Osteoblast (primary cell): ENCODE measurements around the gene ADCY9. TPM values are rescaled to one million over a fixed set of nuclear protein-coding genes. Genes with fewer than 3 reads are reported as not detected.
A peak's percentile ranks its signal among the peaks of the same experiment; 100 is the strongest.

Experiments
- DNase-seq: peaks from one replicate; pipeline ENCODE4 v3.0.0; 2011; ENCODE audit warnings: low spot score, mixed read lengths; ENCODE audit not compliant: insufficient read length; ENCODE audit errors: missing footprints
- H2AFZ ChIP-seq: 2 replicates; pipeline ENCODE4 v1.6.0; 2011; ENCODE audit warnings: mild to moderate bottlenecking, low read length
- H3K27ac ChIP-seq: 2 replicates; pipeline ENCODE4 v1.5.1; 2011; ENCODE audit warnings: mild to moderate bottlenecking, low read depth, low read length, moderate library complexity
- H3K27me3 ChIP-seq: 2 replicates; pipeline ENCODE4 v1.6.0; 2012; ENCODE audit warnings: mild to moderate bottlenecking, control low read depth, inconsistent platforms, low read length, moderate library complexity; ENCODE audit not compliant: insufficient read depth
- H3K36me3 ChIP-seq: 2 replicates; pipeline ENCODE4 v1.5.1; 2011; ENCODE audit warnings: mild to moderate bottlenecking, low read length, control low read depth, moderate library complexity; ENCODE audit not compliant: insufficient read depth
- H3K4me1 ChIP-seq: 2 replicates; pipeline ENCODE4 v1.5.1; 2011; ENCODE audit warnings: mild to moderate bottlenecking, low read length, control low read depth, moderate library complexity; ENCODE audit not compliant: insufficient read depth
- H3K4me2 ChIP-seq: 2 replicates; pipeline ENCODE4 v1.6.0; 2011; ENCODE audit warnings: mild to moderate bottlenecking, low read length; ENCODE audit not compliant: insufficient read depth
- H3K4me3 ChIP-seq: fragments of 200-600 bp; sonication (generic); 3 replicates; pipeline ENCODE4 v1.5.1; 2012; ENCODE audit warnings: mild to moderate bottlenecking, low read length, inconsistent platforms; ENCODE audit not compliant: insufficient read depth
- H3K79me2 ChIP-seq: 2 replicates; pipeline ENCODE4 v1.6.0; 2012; ENCODE audit warnings: mild to moderate bottlenecking, low read length, control low read depth, inconsistent platforms; ENCODE audit not compliant: insufficient read depth
- H3K9me3 ChIP-seq: 2 replicates; pipeline ENCODE4 v1.5.1; 2011; ENCODE audit warnings: low read depth, low read length, control low read depth
- H4K20me1 ChIP-seq: 2 replicates; pipeline ENCODE4 v1.6.0; 2012; ENCODE audit warnings: mild to moderate bottlenecking, low read length, control low read depth; ENCODE audit not compliant: insufficient read depth
- total RNA-seq: library from RNA; depleted of rRNA; stranded (reverse); fragments of >200 nt; gene quantifications from 2 replicates; pipeline ENCODE4 v1.2.3, GENCODE V29; 2012
- TF ChIP-seq, protein P1 (sequence below): IDR thresholded peaks from 2 replicates; pipeline ENCODE4 v1.5.1; 2011; ENCODE audit warnings: mild to moderate bottlenecking, low read depth, low read length, moderate library complexity; ENCODE audit errors: extremely low read depth

The ADCY9 gene
- total RNA-seq, 1 donor = 29.3 TPM

- H3K79me2 ChIP-seq = no peaks in the 10 kb centered on the region
- TF ChIP-seq, protein P1, sequence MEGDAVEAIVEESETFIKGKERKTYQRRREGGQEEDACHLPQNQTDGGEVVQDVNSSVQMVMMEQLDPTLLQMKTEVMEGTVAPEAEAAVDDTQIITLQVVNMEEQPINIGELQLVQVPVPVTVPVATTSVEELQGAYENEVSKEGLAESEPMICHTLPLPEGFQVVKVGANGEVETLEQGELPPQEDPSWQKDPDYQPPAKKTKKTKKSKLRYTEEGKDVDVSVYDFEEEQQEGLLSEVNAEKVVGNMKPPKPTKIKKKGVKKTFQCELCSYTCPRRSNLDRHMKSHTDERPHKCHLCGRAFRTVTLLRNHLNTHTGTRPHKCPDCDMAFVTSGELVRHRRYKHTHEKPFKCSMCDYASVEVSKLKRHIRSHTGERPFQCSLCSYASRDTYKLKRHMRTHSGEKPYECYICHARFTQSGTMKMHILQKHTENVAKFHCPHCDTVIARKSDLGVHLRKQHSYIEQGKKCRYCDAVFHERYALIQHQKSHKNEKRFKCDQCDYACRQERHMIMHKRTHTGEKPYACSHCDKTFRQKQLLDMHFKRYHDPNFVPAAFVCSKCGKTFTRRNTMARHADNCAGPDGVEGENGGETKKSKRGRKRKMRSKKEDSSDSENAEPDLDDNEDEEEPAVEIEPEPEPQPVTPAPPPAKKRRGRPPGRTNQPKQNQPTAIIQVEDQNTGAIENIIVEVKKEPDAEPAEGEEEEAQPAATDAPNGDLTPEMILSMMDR = no peak
- no peak overlapping the region for H2AFZ ChIP-seq
- H3K27me3 ChIP-seq = no peaks in the 10 kb centered on the region
- H3K4me1 ChIP-seq = peaks cover 2% of the 10 kb centered on the region
- H3K9me3 ChIP-seq = no peaks in the 10 kb centered on the region
- no peak overlapping the region for H3K27ac ChIP-seq
- H3K4me2 ChIP-seq = no peak overlapping the region
- no peak for DNase-seq
- H4K20me1 ChIP-seq = no peaks in the 10 kb centered on the region
- H3K36me3 ChIP-seq = no peaks in the 10 kb centered on the region
- H3K4me3 ChIP-seq = no peak overlapping the region
Observed at GRCh38 chr16:4033951-4034350, 82.3 kb downstream of the ADCY9 start.

DNA sequence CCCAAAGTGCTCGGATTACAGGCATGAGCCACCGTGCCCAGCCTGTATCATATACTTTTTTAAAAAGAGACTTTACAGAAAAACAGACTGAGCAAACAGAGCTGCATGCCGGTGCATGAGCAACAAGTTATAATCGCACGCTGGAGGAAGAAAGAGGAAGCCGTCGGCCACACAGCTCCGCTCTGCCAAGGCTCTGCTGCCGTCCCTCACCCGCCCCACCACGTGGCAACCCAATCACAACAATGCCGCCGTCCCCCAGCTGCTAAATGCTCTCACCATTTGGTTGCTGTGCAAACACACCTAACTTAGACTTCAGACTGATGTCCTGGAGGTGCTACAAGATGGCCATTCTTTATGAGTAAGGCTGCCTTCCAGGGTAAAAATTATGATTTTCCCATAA, 83.5 kb downstream of the ADCY9 start:
- Histone ChIP-seq H3K4me1 (peaks cover 2% of the 10 kb centered on the region), H4K20me1 (no peaks in the 10 kb centered on the region), H3K27ac (no peak overlapping the region), H3K4me3 (peak overlapping the region; percentile 60), H3K36me3 (no peaks in the 10 kb centered on the region), H3K79me2 (no peaks in the 10 kb centered on the region), H3K4me2 (peak overlapping the region; percentile 82), H3K27me3 (no peaks in the 10 kb centered on the region), H3K9me3 (no peaks in the 10 kb centered on the region), H2AFZ (peak overlapping the region; percentile 89)
- peak; percentile 86 for DNase-seq
- TF ChIP-seq, protein P1 = no peak

GRCh38 chr16:4028144-4028543, 88.1 kb downstream of the ADCY9 start:
- H3K4me3 ChIP-seq = no peak overlapping the region
- TF ChIP-seq, protein P1 = no peak
- no peak overlapping the region for H3K4me2 ChIP-seq
- no peaks in the 10 kb centered on the region for H3K79me2 ChIP-seq
- no peaks in the 10 kb centered on the region for H4K20me1 ChIP-seq
- H2AFZ ChIP-seq = no peak overlapping the region
- no peaks in the 10 kb centered on the region for H3K27me3 ChIP-seq
- peaks cover 2% of the 10 kb centered on the region for H3K4me1 ChIP-seq
- no peaks in the 10 kb centered on the region for H3K9me3 ChIP-seq
- H3K27ac ChIP-seq = no peak overlapping the region
- no peaks in the 10 kb centered on the region for H3K36me3 ChIP-seq
- peak; percentile 22 for DNase-seq

- Histone ChIP-seq H3K79me2 (no peaks in the 10 kb centered on the region), H2AFZ (no peak overlapping the region), H3K4me3 (no peak overlapping the region), H3K27me3 (no peaks in the 10 kb centered on the region), H3K36me3 (no peaks in the 10 kb centered on the region), H3K4me1 (no peaks in the 10 kb centered on the region), H4K20me1 (no peaks in the 10 kb centered on the region), H3K27ac (no peak overlapping the region), H3K9me3 (no peaks in the 10 kb centered on the region), H3K4me2 (no peak overlapping the region)
- no peak for DNase-seq
- TF ChIP-seq, protein P1 = no peak
Observed at GRCh38 chr16:4026854-4027253, 89.4 kb downstream of the ADCY9 start.
